CD4-positive, alpha-beta memory T cell (primary cell): ENCODE data around the gene TYROBP. TPM values are rescaled to one million over a fixed set of nuclear protein-coding genes. Genes with fewer than 3 reads are reported as not detected.
A peak's percentile ranks its signal among the peaks of the same experiment; 100 is the strongest.
"Not testable (repeated sequence)": the region's sequence is repeated elsewhere in the genome, so short reads cannot be mapped to it uniquely, and the experiment has no call there.

Experiments
- CTCF ChIA-PET: fragments of 350-600 bp; sonication (Branson Sonifier 250); formaldehyde crosslinking; loops from one replicate; lab custom pipeline; 2021; ENCODE audit warnings: inconsistent platforms; ENCODE audit not compliant: partially characterized antibody; lab: Charles Lee
- POLR2A ChIA-PET: fragments of 350-600 bp; sonication (Branson Sonifier 250); formaldehyde crosslinking; loops from one replicate; lab custom pipeline; 2021; ENCODE audit not compliant: partially characterized antibody; lab: Charles Lee
- DNase-seq, 5 donors: peaks; one replicate each; pipeline versions ENCODE4 v3.0.0 to v3.0.0-alpha.2; 2020 to 2022; ENCODE audit warnings: mixed read lengths in 1 of 5
- H3K27ac ChIP-seq: one replicate; pipeline ENCODE4 v1.7.0; 2013; ENCODE audit warnings: low read depth, low read length
- H3K27me3 ChIP-seq: 2 replicates; pipeline ENCODE4 v1.7.0; 2013; ENCODE audit warnings: mild to moderate bottlenecking, low read length, moderate library complexity; ENCODE audit not compliant: insufficient read depth
- H3K36me3 ChIP-seq: 2 replicates; pipeline ENCODE4 v1.7.0; 2013; ENCODE audit warnings: mild to moderate bottlenecking, low read length, moderate library complexity; ENCODE audit not compliant: insufficient read depth
- H3K4me1 ChIP-seq: 2 replicates; pipeline ENCODE4 v1.7.0; 2013; ENCODE audit warnings: mild to moderate bottlenecking, low read length, moderate library complexity; ENCODE audit not compliant: insufficient read depth
- H3K4me3 ChIP-seq, 2 donors: one replicate each; pipeline ENCODE4 v1.7.0; 2013; ENCODE audit warnings: low read length in 2 of 2, mild to moderate bottlenecking in 1 of 2
- H3K9me3 ChIP-seq, 2 donors: one replicate each; pipeline ENCODE4 v1.7.0; 2013; ENCODE audit warnings: low read length in 2 of 2, control low read depth in 1 of 2; ENCODE audit not compliant: control insufficient read depth in 1 of 2
- H3K27ac Mint-ChIP-seq, 7 donors: one replicate each; pipeline ENCODE4 v1.8.0; 2020 to 2021; ENCODE audit warnings: mixed read lengths in 7 of 7, mild to moderate bottlenecking in 6 of 7, inconsistent platforms in 3 of 7, moderate library complexity in 3 of 7
- H3K27me3 Mint-ChIP-seq, 2 donors: one replicate each; pipeline ENCODE4 v1.8.0; 2020 to 2021; ENCODE audit warnings: mixed read lengths in 2 of 2
- H3K36me3 Mint-ChIP-seq, 2 donors: one replicate each; pipeline ENCODE4 v1.8.0; 2020 to 2021; ENCODE audit warnings: mixed read lengths in 2 of 2, inconsistent platforms in 1 of 2, mild to moderate bottlenecking in 1 of 2
- H3K4me1 Mint-ChIP-seq, 4 donors: one replicate each; pipeline ENCODE4 v1.8.0; 2020 to 2021; ENCODE audit warnings: mixed read lengths in 4 of 4, mild to moderate bottlenecking in 1 of 4
- H3K4me3 Mint-ChIP-seq, 8 donors: one replicate each; pipeline ENCODE4 v1.8.0; 2020 to 2021; ENCODE audit warnings: mixed read lengths in 8 of 8, mild to moderate bottlenecking in 7 of 8, moderate library complexity in 6 of 8, inconsistent platforms in 3 of 8
- H3K9me3 Mint-ChIP-seq, 8 donors: one replicate each; pipeline ENCODE4 v1.8.0; 2020 to 2021; ENCODE audit warnings: mixed read lengths in 8 of 8, mild to moderate bottlenecking in 5 of 8, inconsistent platforms in 3 of 8, moderate library complexity in 1 of 8
- intact Hi-C: fragments of 100-400 bp; cut with micrococcal nuclease; formaldehyde crosslinking; loops from one replicate; pipeline ENCODE4 v1.15.1; 2023
- polyA plus RNA-seq, 2 donors: library from polyadenylated mRNA; unstranded; fragments of 300-500 nt; fragmentation: Illumina TruSeq; gene quantifications; one replicate each; pipeline ENCODE4 v1.2.3, GENCODE V29; 2021
- total RNA-seq, 2 experiments: library from RNA; stranded (reverse); gene quantifications; one replicate each; pipeline ENCODE4 v1.2.3, GENCODE V29; 2021

Gene TYROBP
- total and polyA plus RNA-seq, 4 experiments from 2014 or later: 2.3 to 17.3 (median 7.6) TPM

DNA sequence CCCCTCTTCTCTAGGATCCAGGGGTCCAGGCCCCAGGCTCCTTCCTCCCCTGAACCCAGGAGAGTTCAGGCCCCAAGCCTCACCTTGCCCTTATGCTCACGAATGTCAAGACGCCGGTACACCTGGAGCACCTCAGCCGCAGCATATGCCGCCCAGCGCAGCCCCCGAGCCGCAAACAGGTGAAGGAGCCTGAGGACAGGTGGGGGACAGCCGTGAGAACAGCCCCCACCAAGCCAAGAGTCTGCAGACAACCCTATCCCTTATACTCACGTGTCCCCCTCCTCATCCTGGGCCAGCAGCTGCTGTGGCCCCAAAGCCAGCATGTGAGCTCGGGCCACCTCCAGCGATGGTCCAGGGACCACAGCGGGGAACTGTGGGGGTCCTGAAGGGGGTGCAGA, 11.5 kb downstream of the TYROBP start:
- Histone ChIP-seq H3K4me1 (peaks cover 44% of the 10 kb centered on the region), H3K27me3 (no peaks in the 10 kb centered on the region), H3K36me3 (peaks cover 36% of the 10 kb centered on the region), H3K27ac (no peak overlapping the region), H3K4me3 (no peak overlapping the region), H3K9me3 (no peaks in the 10 kb centered on the region)
- H3K27ac Mint-ChIP-seq: peak overlapping the region in 2 of 7 donors; percentile 92 to 98
- DNase-seq: no peak
- H3K4me1 Mint-ChIP-seq: peaks cover 11 to 48% (median 26%) of the 10 kb centered on the region in 4 donors
- CTCF ChIA-PET: interaction anchor here (1.9 kb wide), 1 partner anchor 15 kb away, joined by 9 read pairs; no protein-coding TSS in a partner anchor
- H3K27me3 Mint-ChIP-seq: no peaks in the 10 kb centered on the region
- intact Hi-C loops: loop anchor here (10.0 kb wide), 1 partner anchor 218 kb away; the partner anchor contains the start of genes OVOL3, POLR2I and TBCB
- peaks cover 23 to 36% of the 10 kb centered on the region in 2 donors for H3K36me3 Mint-ChIP-seq
- POLR2A ChIA-PET: interaction anchor here (1.6 to 2.8 kb wide), 2 partner anchors 13 to 34 kb away, joined by 4 to 28 read pairs; no protein-coding TSS in a partner anchor
- no peaks in the 10 kb centered on the region for H3K9me3 Mint-ChIP-seq
- peak overlapping the region in 4 of 8 donors; percentile 17 to 52 (median 22) for H3K4me3 Mint-ChIP-seq

DNA sequence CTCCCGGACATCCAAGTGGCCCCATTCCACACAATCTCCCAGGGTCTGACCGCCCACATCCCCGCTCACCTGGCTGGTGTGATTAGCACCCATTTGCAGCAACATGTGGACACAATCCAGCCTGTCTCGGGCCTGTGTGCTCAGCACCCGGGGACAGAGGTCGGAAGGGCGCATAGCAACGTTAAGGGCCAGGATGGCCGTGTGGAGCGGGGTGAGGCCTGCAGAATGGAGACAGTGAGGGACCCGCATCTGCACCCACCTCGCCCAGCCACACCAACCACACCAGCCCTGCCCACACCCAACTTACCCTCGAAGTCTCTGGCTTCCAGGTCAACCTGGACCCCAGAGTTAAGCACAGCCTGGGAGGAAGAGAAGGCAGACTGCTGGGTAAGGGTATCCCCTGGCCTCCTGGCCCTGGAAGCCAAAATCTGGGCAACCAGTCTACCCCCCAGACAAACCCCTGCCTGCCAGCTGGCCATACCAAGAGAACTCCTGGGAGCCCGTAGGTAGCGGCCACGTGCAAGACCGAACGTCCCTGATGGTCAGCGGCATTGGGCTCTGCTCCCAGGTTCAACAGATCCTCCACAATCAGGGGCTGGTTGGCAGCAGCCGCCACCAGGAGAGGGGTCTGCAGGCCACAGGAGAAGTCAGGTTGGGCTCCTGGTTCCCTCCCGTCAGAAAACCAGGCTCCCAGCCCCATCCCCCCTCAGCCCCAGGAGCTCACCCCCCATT, 12.0 kb downstream of the TYROBP start:
- Mint-ChIP-seq H3K9me3 (no peaks in the 10 kb centered on the region), H3K27me3 (no peaks in the 10 kb centered on the region), H3K4me3 (peak overlapping the region in 6 of 8 donors; percentile 31 to 78 (median 68)), H3K4me1 (peaks cover 10 to 43% (median 24%) of the 10 kb centered on the region in 4 donors), H3K27ac (peak overlapping the region in 3 of 7 donors; percentile 13 to 92 (median 46)), H3K36me3 (peaks cover 24 to 39% of the 10 kb centered on the region in 2 donors)
- Histone ChIP-seq H3K27me3 (no peaks in the 10 kb centered on the region), H3K4me1 (peaks cover 38% of the 10 kb centered on the region), H3K4me3 (no peak overlapping the region), H3K36me3 (peaks cover 37% of the 10 kb centered on the region), H3K9me3 (no peaks in the 10 kb centered on the region), H3K27ac (no peak overlapping the region)
- DNase-seq: no peak
- ChIA-PET CTCF (interaction anchor here (1.9 to 3.8 kb wide), 2 partner anchors 14 to 35 kb away, joined by 9 to 14 read pairs; no protein-coding TSS in a partner anchor), POLR2A (interaction anchor here (1.6 to 2.8 kb wide), 2 partner anchors 13 to 35 kb away, joined by 4 to 28 read pairs; no protein-coding TSS in a partner anchor)
- intact Hi-C loops: loop anchor here (10.0 kb wide), 1 partner anchor 219 kb away; the partner anchor contains the start of genes OVOL3, POLR2I and TBCB

DNA sequence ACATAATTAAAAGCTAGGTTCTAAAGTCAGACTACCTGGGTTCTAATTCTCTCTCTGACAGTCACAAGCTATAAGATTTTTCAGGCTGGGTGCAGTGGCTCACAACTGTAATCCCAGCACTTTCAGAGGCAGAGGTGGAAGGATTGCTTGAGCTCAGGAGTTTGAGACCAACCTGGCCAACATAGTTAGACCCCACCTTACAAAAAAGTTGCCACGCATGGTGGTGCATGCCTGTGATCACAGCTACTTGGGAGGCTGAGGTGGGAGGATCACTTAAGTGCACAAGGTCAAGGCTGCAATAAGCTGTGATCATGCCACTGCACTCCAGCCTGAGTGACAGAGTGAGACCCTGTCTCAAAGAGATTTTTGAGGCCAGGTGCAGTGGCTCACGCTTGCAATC, 13.8 kb downstream of the TYROBP start:
- POLR2A ChIA-PET: interaction anchor here (1.2 to 2.7 kb wide), 5 partner anchors 10 to 53 kb away, joined by 3 to 10 read pairs (median 4); no protein-coding TSS in a partner anchor

GRCh38 chr19:35891819-35892218, 16.3 kb downstream of the TYROBP start:
- peaks cover 18% of the 10 kb centered on the region for H3K4me1 ChIP-seq
- H3K27ac Mint-ChIP-seq, H3K27ac ChIP-seq, H3K9me3 Mint-ChIP-seq, H3K27me3 ChIP-seq, H3K9me3 ChIP-seq, H3K4me3 Mint-ChIP-seq, DNase-seq, H3K27me3 Mint-ChIP-seq, H3K4me3 ChIP-seq: not testable (repeated sequence)
- peaks cover 5 to 23% (median 11%) of the 10 kb centered on the region in 4 donors for H3K4me1 Mint-ChIP-seq
- POLR2A ChIA-PET: interaction anchor here (1.9 to 2.7 kb wide), 2 partner anchors 38 to 39 kb away, joined by 5 to 8 read pairs; no protein-coding TSS in a partner anchor
- intact Hi-C loops: loop anchor here (10.0 kb wide), 1 partner anchor 223 kb away; the partner anchor contains the start of genes OVOL3, POLR2I and TBCB
- peaks cover 67% of the 10 kb centered on the region for H3K36me3 ChIP-seq
- CTCF ChIA-PET: interaction anchor here (0.7 to 1.7 kb wide), 5 partner anchors 8 to 197 kb away, joined by 3 to 5 read pairs (median 3); no protein-coding TSS in a partner anchor
- peaks cover 47 to 54% of the 10 kb centered on the region in 2 donors for H3K36me3 Mint-ChIP-seq

More for the DNA sequence above, 13.8 kb downstream of the TYROBP start:
- H3K9me3 Mint-ChIP-seq: no peaks in the 10 kb centered on the region
- CTCF ChIA-PET: interaction anchor here (1.1 to 3.8 kb wide), 3 partner anchors 13 to 38 kb away, joined by 3 to 18 read pairs (median 14); no protein-coding TSS in a partner anchor
- DNase-seq: no peak
- Histone ChIP-seq H3K27me3 (no peaks in the 10 kb centered on the region), H3K4me3 (no peak overlapping the region), H3K4me1 (peaks cover 35% of the 10 kb centered on the region), H3K9me3 (no peaks in the 10 kb centered on the region), H3K36me3 (peaks cover 55% of the 10 kb centered on the region), H3K27ac (no peak overlapping the region)
- H3K36me3 Mint-ChIP-seq: peaks cover 35 to 48% of the 10 kb centered on the region in 2 donors
- H3K27me3 Mint-ChIP-seq: no peaks in the 10 kb centered on the region
- peaks cover 13 to 40% (median 18%) of the 10 kb centered on the region in 4 donors for H3K4me1 Mint-ChIP-seq
- H3K27ac Mint-ChIP-seq: peak overlapping the region in 3 of 7 donors; percentile 27 to 59 (median 37)
- no peak overlapping the region for H3K4me3 Mint-ChIP-seq
- intact Hi-C loops: loop anchor here (10.0 kb wide), 1 partner anchor 220 kb away; the partner anchor contains the start of genes OVOL3, POLR2I and TBCB

DNA sequence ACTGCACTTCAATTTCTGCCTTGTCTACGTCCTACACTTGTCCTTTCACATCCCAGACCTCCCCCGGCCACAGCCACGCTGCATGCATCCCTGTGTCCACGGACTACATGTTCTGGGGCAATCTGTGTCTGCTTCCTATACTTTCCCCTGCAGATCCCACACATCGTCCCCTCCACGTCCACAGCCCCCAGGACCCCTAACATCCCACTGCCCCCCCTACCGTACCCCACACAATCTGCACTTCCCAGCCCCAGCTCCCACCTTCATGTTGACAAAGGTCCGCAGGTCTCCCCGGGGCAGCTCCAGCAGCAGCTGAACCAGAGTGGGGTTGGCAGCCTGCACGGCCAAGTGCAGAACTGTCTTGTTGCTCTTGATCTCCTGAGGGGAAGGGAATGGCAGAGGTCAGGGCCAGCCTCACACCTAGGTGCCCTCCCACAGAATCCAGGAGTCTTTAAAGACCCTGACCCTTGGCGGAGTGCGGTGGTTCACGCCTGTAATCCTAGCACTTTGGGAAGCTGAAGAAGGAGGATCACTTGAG, 17.9 kb downstream of the TYROBP start:
- intact Hi-C loops: loop anchor here (10.0 kb wide), 1 partner anchor 225 kb away; the partner anchor contains the start of genes OVOL3, POLR2I and TBCB
- Histone ChIP-seq H3K4me3 (no peak overlapping the region), H3K4me1 (peaks cover 4% of the 10 kb centered on the region), H3K36me3 (peaks cover 54% of the 10 kb centered on the region), H3K27ac (no peak overlapping the region), H3K27me3 (no peaks in the 10 kb centered on the region), H3K9me3 (no peaks in the 10 kb centered on the region)
- Mint-ChIP-seq H3K4me1 (peaks cover 5 to 10% (median 7%) of the 10 kb centered on the region in 4 donors), H3K4me3 (no peak overlapping the region), H3K27ac (peak overlapping the region in 3 of 7 donors; percentile 58 to 69 (median 66)), H3K27me3 (no peaks in the 10 kb centered on the region), H3K36me3 (peaks cover 43 to 53% of the 10 kb centered on the region in 2 donors), H3K9me3 (no peaks in the 10 kb centered on the region)
- CTCF ChIA-PET: interaction anchor here (1.7 kb wide), 1 partner anchor 8 kb away, joined by 5 read pairs; no protein-coding TSS in a partner anchor
- POLR2A ChIA-PET: interaction anchor here (0.7 to 2.7 kb wide), 4 partner anchors 9 to 164 kb away, joined by 3 to 8 read pairs (median 4); no protein-coding TSS in a partner anchor
- no peak for DNase-seq

DNA sequence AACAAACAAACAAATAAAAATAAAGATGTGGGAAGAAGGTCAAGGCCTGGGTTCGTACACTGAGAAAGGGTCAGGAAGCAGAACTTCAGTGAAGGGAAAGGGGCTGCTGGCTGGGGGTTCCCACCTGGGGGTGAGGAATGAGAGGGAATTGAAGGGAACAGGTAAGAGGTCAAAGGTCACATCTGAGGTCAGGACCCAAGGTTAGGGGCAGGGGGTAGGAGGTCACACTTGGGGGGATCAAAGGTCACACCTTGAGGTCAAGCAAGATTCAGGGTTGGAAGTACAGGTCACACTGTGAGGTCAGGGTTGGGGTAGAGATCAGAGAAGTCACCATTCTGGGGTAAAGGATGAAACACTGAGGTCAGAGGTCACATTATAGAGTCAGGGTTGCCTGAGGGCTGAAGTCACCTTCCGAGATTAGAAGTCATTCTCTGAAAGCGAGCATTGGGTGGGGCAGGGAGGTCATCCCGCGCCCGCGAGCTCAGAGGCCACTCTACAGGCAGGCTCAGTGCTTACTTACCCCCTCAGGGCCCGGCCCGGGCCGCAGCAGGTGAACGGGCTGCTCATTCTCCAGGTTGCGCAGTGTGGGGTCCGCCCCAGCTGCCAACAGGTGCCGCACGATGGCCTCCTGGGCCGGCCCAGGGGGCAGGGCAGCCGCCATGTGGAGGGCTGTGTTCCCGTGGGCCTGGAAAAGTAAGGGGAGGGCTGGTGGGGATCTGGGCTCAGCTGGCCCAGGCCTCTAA, 18.6 kb downstream of the TYROBP start:
- H3K36me3 Mint-ChIP-seq: peaks cover 43 to 51% of the 10 kb centered on the region in 2 donors
- H3K27me3 Mint-ChIP-seq: no peaks in the 10 kb centered on the region
- Histone ChIP-seq H3K4me1 (peaks cover 4% of the 10 kb centered on the region), H3K9me3 (no peaks in the 10 kb centered on the region), H3K27me3 (no peaks in the 10 kb centered on the region), H3K36me3 (peaks cover 54% of the 10 kb centered on the region), H3K27ac (no peak overlapping the region), H3K4me3 (no peak overlapping the region)
- no peaks in the 10 kb centered on the region for H3K9me3 Mint-ChIP-seq
- DNase-seq: peak in 1 of 5 donors; percentile 7
- ChIA-PET CTCF (no interaction called here), POLR2A (interaction anchor here (1.1 kb wide), 1 partner anchor 9 kb away, joined by 3 read pairs; no protein-coding TSS in a partner anchor)
- peaks cover 5 to 12% (median 7%) of the 10 kb centered on the region in 4 donors for H3K4me1 Mint-ChIP-seq
- H3K4me3 Mint-ChIP-seq: no peak overlapping the region
- H3K27ac Mint-ChIP-seq: peak overlapping the region in 3 of 7 donors; percentile 52 to 74 (median 69)
- intact Hi-C loops: loop anchor here (10.0 kb wide), 1 partner anchor 225 kb away; the partner anchor contains the start of genes OVOL3, POLR2I and TBCB
